SK-N-SH (cell line): Measurements from ENCODE around the gene TM7SF2. TPM values are rescaled to one million over a fixed set of nuclear protein-coding genes. Genes with fewer than 3 reads are reported as not detected.
A peak's percentile ranks its signal among the peaks of the same experiment; 100 is the strongest.

Source experiments
- CTCF ChIA-PET: fragments of 300-600, 350-600 bp; formaldehyde crosslinking; extraction: SDS; loops from one replicate; lab custom pipeline; 2021; lab: Yijun Ruan, JAX
- POLR2A ChIA-PET: fragments of 350-600 bp; sonication (Branson Sonifier 250); formaldehyde crosslinking; extraction: SDS; loops from one replicate; lab custom pipeline; 2020; ENCODE audit warnings: antibody characterized with exemption, inconsistent platforms; lab: Yijun Ruan, JAX
- DNase-seq: peaks from one replicate; pipeline ENCODE4 v3.0.0; 2012
- H2AFZ ChIP-seq: fragments of 200-600 bp; sonication (generic); 2 replicates; pipeline ENCODE4 v1.8.1; 2016; ENCODE audit warnings: antibody characterized with exemption, mild to moderate bottlenecking, low read depth
- H3F3A ChIP-seq: fragments of 200-600 bp; sonication (generic); replicated peaks from 2 replicates; pipeline ENCODE3; 2016; ENCODE audit warnings: antibody characterized with exemption, mild to moderate bottlenecking; ENCODE audit not compliant: insufficient read depth
- H3K27ac ChIP-seq, 2 experiments: fragments of 200-500 bp in 1 of 2; fragments of 200-600 bp in 1 of 2; sonication (Bioruptor generic) in 1 of 2; sonication (generic), shearing (Covaris generic) in 1 of 2; 2 replicates each; pipeline versions ENCODE4 v1.5.1 to v1.6.1; 2014 to 2016; ENCODE audit warnings: low read depth in 2 of 2, inconsistent platforms in 1 of 2, low read length in 1 of 2, mild to moderate bottlenecking in 1 of 2, mixed read lengths in 1 of 2
- H3K27me3 ChIP-seq: fragments of 200-600 bp; sonication (generic), shearing (Covaris generic); 2 replicates; pipeline ENCODE4 v1.6.1; 2016; ENCODE audit warnings: mixed run types; ENCODE audit not compliant: insufficient read depth
- H3K36me3 ChIP-seq, 2 experiments: fragments of 200-500 bp in 1 of 2; fragments of 200-600 bp in 1 of 2; sonication (Bioruptor generic) in 1 of 2; sonication (generic) in 1 of 2; replicated peaks in 1 of 2; 2 replicates each; pipeline versions ENCODE3 to v1.5.1; 2014 to 2016; ENCODE audit warnings: low read length in 1 of 2, mild to moderate bottlenecking in 1 of 2; ENCODE audit not compliant: insufficient read depth in 2 of 2, control insufficient read depth in 1 of 2
- H3K4me1 ChIP-seq, 2 experiments: fragments of 200-500 bp in 1 of 2; fragments of 200-600 bp in 1 of 2; sonication (Bioruptor generic) in 1 of 2; sonication (generic), shearing (Covaris generic) in 1 of 2; 2 replicates each; pipeline versions ENCODE4 v1.5.1 to v1.6.1; 2014 to 2016; ENCODE audit warnings: low read depth in 1 of 2, low read length in 1 of 2, mixed run types in 1 of 2; ENCODE audit not compliant: insufficient read depth in 2 of 2, control insufficient read depth in 1 of 2
- H3K4me2 ChIP-seq: fragments of 200-600 bp; sonication (generic), shearing (Covaris generic); 2 replicates; pipeline ENCODE4 v1.6.1; 2017; ENCODE audit warnings: mixed run types
- H3K4me3 ChIP-seq, 2 experiments: fragments of 200-500 bp in 1 of 2; fragments of 200-600 bp in 1 of 2; sonication (Bioruptor generic) in 1 of 2; sonication (generic), shearing (Covaris generic) in 1 of 2; 2 replicates each; pipeline versions ENCODE4 v1.5.1 to v1.8.1; 2014 to 2016; ENCODE audit warnings: low read depth in 2 of 2, inconsistent platforms in 1 of 2, low read length in 1 of 2, mild to moderate bottlenecking in 1 of 2, mixed read lengths in 1 of 2, moderate library complexity in 1 of 2
- H3K79me2 ChIP-seq: fragments of 200-600 bp; sonication (generic); 2 replicates; pipeline ENCODE4 v1.8.1; 2017; ENCODE audit warnings: mild to moderate bottlenecking; ENCODE audit not compliant: insufficient read depth
- H3K9ac ChIP-seq: fragments of 200-600 bp; sonication (generic); 2 replicates; pipeline ENCODE4 v1.6.1; 2017; ENCODE audit warnings: mixed run types
- H3K9me2 ChIP-seq: fragments of 200-600 bp; sonication (generic); 2 replicates; pipeline ENCODE4 v1.6.1; 2017; ENCODE audit warnings: mixed run types
- H3K9me3 ChIP-seq: fragments of 200-600 bp; sonication (generic); 2 replicates; pipeline ENCODE4 v1.6.1; 2017; ENCODE audit warnings: mixed run types, mild to moderate bottlenecking, moderate library complexity
- H4K20me1 ChIP-seq: fragments of 200-600 bp; sonication (generic); 2 replicates; pipeline ENCODE4 v1.6.1; 2017; ENCODE audit warnings: mild to moderate bottlenecking, mixed run types; ENCODE audit not compliant: insufficient read depth
- CHD2 ChIP-seq: fragments of 150-350 bp; IDR thresholded peaks from 2 replicates; pipeline ENCODE4 v1.6.1; 2018; ENCODE audit warnings: low read length; ENCODE audit not compliant: partially characterized antibody
- ELF1 ChIP-seq: IDR thresholded peaks from 2 replicates; pipeline ENCODE4 v1.4.0; 2012
- GATA2 ChIP-seq: sonication (generic); formaldehyde crosslinking; IDR thresholded peaks from 2 replicates; pipeline ENCODE4 v1.5.0; 2020; ENCODE audit warnings: mild to moderate bottlenecking, missing genetic modification reagents
- MAX ChIP-seq: IDR thresholded peaks from 2 replicates; pipeline ENCODE4 v1.4.0; 2012; ENCODE audit warnings: low read depth
- MEF2A ChIP-seq: IDR thresholded peaks from 2 replicates; pipeline ENCODE4 v1.4.0; 2012; ENCODE audit warnings: low read depth, borderline replicate concordance
- NFIC ChIP-seq: IDR thresholded peaks from 2 replicates; pipeline ENCODE4 v1.4.0; 2012; ENCODE audit warnings: borderline replicate concordance
- RCOR1 ChIP-seq: fragments of 150-350 bp; IDR thresholded peaks from 2 replicates; pipeline ENCODE4 v1.6.1; 2017; ENCODE audit warnings: antibody characterized with exemption, low read length
- REST ChIP-seq: IDR thresholded peaks from 2 replicates; pipeline ENCODE4 v1.6.1; 2012; ENCODE audit warnings: mild to moderate bottlenecking, low read depth, low read length, moderate library complexity
- RXRA ChIP-seq: IDR thresholded peaks from 2 replicates; pipeline ENCODE4 v1.4.0; 2012; ENCODE audit warnings: low read depth, mild to moderate bottlenecking, borderline replicate concordance
- TAF1 ChIP-seq: IDR thresholded peaks from 2 replicates; pipeline ENCODE4 v1.6.1; 2012; ENCODE audit warnings: low read depth, mild to moderate bottlenecking, low read length, moderate library complexity, borderline replicate concordance
- TEAD4 ChIP-seq: IDR thresholded peaks from 2 replicates; pipeline ENCODE4 v1.4.0; 2012; ENCODE audit warnings: mild to moderate bottlenecking, borderline replicate concordance; ENCODE audit not compliant: insufficient read depth
- USF1 ChIP-seq: IDR thresholded peaks from 2 replicates; pipeline ENCODE4 v1.4.0; 2012; ENCODE audit warnings: low read depth, borderline replicate concordance
- USF2 ChIP-seq: fragments of 150-350 bp; IDR thresholded peaks from 2 replicates; pipeline ENCODE4 v1.6.1; 2017; ENCODE audit warnings: antibody characterized with exemption, low read length, low read depth, borderline replicate concordance
- YY1 ChIP-seq: IDR thresholded peaks from 2 replicates; pipeline ENCODE4 v1.4.0; 2012; ENCODE audit warnings: low read depth, mild to moderate bottlenecking
- ZBTB33 ChIP-seq: IDR thresholded peaks from 2 replicates; pipeline ENCODE4 v1.4.0; 2012; ENCODE audit warnings: low read depth, borderline replicate concordance
- WGBS: methylation state at CpG from one replicate; pipeline ENCODE4 v1.1.6; 2017; ENCODE audit warnings: low lambda C conversion rate; 5-methylcytosine and 5-hydroxymethylcytosine counted together
- polyA plus RNA-seq, 3 experiments: library from polyadenylated mRNA; depleted of rRNA; stranded (reverse); fragments of >200 nt; gene quantifications; 2 replicates each; pipeline ENCODE4 v1.2.3, GENCODE V29; 2012

The TM7SF2 gene
- polyA plus RNA-seq, 1 of the 3 experiments (the other 2 are of a cell fraction): 87.8 TPM

GRCh38 chr11:65085446-65085845, 26.2 kb upstream of the TM7SF2 start:
- no peak overlapping the region for H2AFZ ChIP-seq
- ChIA-PET POLR2A (interaction anchor here (1.6 kb wide), 1 partner anchor 49 kb away, joined by 4 read pairs; the partner anchor contains the start of gene SYVN1), CTCF (interaction anchor here (0.6 to 1.6 kb wide), 5 partner anchors 9 to 222 kb away, joined by 3 to 6 read pairs (median 3); partner anchors contain the start of genes ARL2 and TM7SF2)
- H3K9me3 ChIP-seq: no peaks in the 10 kb centered on the region
- no peak for TF ChIP-seq USF2
- no peak for TF ChIP-seq TAF1
- no peak for TF ChIP-seq MAX
- no peak for TF ChIP-seq ELF1
- no peak for TF ChIP-seq GATA2 (CRISPR knock-in tag)
- TF ChIP-seq TEAD4: no peak
- no peak for TF ChIP-seq NFIC
- no peak for TF ChIP-seq CHD2
- TF ChIP-seq YY1: no peak
- TF ChIP-seq MEF2A: no peak
- TF ChIP-seq RCOR1: no peak
- TF ChIP-seq ZBTB33: no peak
- H3K4me3 ChIP-seq: peak overlapping the region; percentile 87 to 92; a peak in 2 of 4 replicates
- peaks cover 8 to 20% of the 10 kb centered on the region in 2 experiments for H3K4me1 ChIP-seq
- H3K27me3 ChIP-seq: no peaks in the 10 kb centered on the region
- no peaks in the 10 kb centered on the region for H3F3A ChIP-seq
- 100% methylated on average over 4 of the region's 4 CpGs for WGBS
- no peak for DNase-seq
- no peaks in the 10 kb centered on the region for H4K20me1 ChIP-seq
- H3K79me2 ChIP-seq: peaks cover 52% of the 10 kb centered on the region
- H3K9ac ChIP-seq: peak overlapping the region; percentile 89; the same call in 1 of the 2 replicates
- peaks cover 11 to 39% of the 10 kb centered on the region in 2 experiments for H3K36me3 ChIP-seq
- no peaks in the 10 kb centered on the region for H3K9me2 ChIP-seq
- H3K27ac ChIP-seq: no peak overlapping the region
- H3K4me2 ChIP-seq: peak overlapping the region; percentile 83

GRCh38 chr11:65086809-65087208, 24.9 kb upstream of the TM7SF2 start:
- H3K27me3 ChIP-seq: no peaks in the 10 kb centered on the region
- no peaks in the 10 kb centered on the region for H4K20me1 ChIP-seq
- ChIA-PET CTCF (interaction anchor here (0.9 kb wide), 1 partner anchor 11 kb away, joined by 3 read pairs; no protein-coding TSS in a partner anchor), POLR2A (interaction anchor here (1.6 kb wide), 1 partner anchor 48 kb away, joined by 4 read pairs; the partner anchor contains the start of gene SYVN1)
- H3K4me2 ChIP-seq: no peak overlapping the region
- WGBS: 93% methylated on average over 3 of the region's 9 CpGs
- peaks cover 3% of the 10 kb centered on the region for H3F3A ChIP-seq
- H3K79me2 ChIP-seq: peaks cover 38% of the 10 kb centered on the region
- no peak for DNase-seq
- no peak overlapping the region for H3K4me3 ChIP-seq
- H3K9ac ChIP-seq: no peak overlapping the region
- H3K4me1 ChIP-seq: peaks cover 8 to 20% of the 10 kb centered on the region in 2 experiments
- H2AFZ ChIP-seq: no peak overlapping the region
- H3K9me2 ChIP-seq: no peaks in the 10 kb centered on the region
- no peaks in the 10 kb centered on the region for H3K9me3 ChIP-seq
- H3K36me3 ChIP-seq: peaks cover 8 to 39% of the 10 kb centered on the region in 2 experiments
- H3K27ac ChIP-seq: no peak overlapping the region
- no peak for TF ChIP-seq RXRA
- TF ChIP-seq USF1: no peak
- no peak for TF ChIP-seq REST
- no peak for TF ChIP-seq TEAD4
- TF ChIP-seq RCOR1: no peak
- TF ChIP-seq USF2: no peak
- TF ChIP-seq ZBTB33: no peak
